ENCODE measurements around the gene DHX8.

The DHX8 gene

GRCh38 chr17:43548689-43549379 is 65.1 kb downstream of the DHX8 start:
- no peak for DNase-seq

- no peak for DNase-seq
Observed at GRCh38 chr17:43549496-43549895, 65.7 kb downstream of the DHX8 start.

- DNase-seq = no peak
Observed at GRCh38 chr17:43550754-43551153, 67.0 kb downstream of the DHX8 start.

GRCh38 chr17:43552229-43552837 is 68.6 kb downstream of the DHX8 start:
- no peak for DNase-seq

- no peak for DNase-seq
Observed at GRCh38 chr17:43553573-43553972, 69.8 kb downstream of the DHX8 start.

GRCh38 chr17:43554857-43555256 is 71.1 kb downstream of the DHX8 start:
- DNase-seq = no peak

GRCh38 chr17:43556292-43556691 is 72.5 kb downstream of the DHX8 start:
- no peak for DNase-seq

- DNase-seq = no peak
Observed at GRCh38 chr17:43558805-43559160, 75.0 kb downstream of the DHX8 start.

GRCh38 chr17:43559161-43559816 is 75.5 kb downstream of the DHX8 start:
- DNase-seq = no peak

GRCh38 chr17:43560461-43561427 is 77.0 kb downstream of the DHX8 start:
- no peak for DNase-seq

- DNase-seq = no peak
Observed at GRCh38 chr17:43562679-43563599, 79.2 kb downstream of the DHX8 start.

GRCh38 chr17:43563600-43564594 is 80.1 kb downstream of the DHX8 start:
- no peak for DNase-seq

- DNase-seq = no peak
Observed at GRCh38 chr17:43568506-43569082, 84.8 kb downstream of the DHX8 start.

GRCh38 chr17:43570518-43570928 is 86.7 kb downstream of the DHX8 start:
- DNase-seq = no peak

GRCh38 chr17:43572368-43572980 is 88.7 kb downstream of the DHX8 start:
- no peak for DNase-seq

- no peak for DNase-seq
Observed at GRCh38 chr17:43573579-43574321, 90.0 kb downstream of the DHX8 start.

- no peak for DNase-seq
Observed at GRCh38 chr17:43574348-43574747, 90.6 kb downstream of the DHX8 start.

- DNase-seq = no peak
Observed at GRCh38 chr17:43574896-43575525, 91.2 kb downstream of the DHX8 start.

Data from activated CD4-positive, alpha-beta T cell treated with anti-CD3 and anti-CD28 coated beads for 1 hour (primary cell).